WERI-Rb-1 (cell line): Measurements from ENCODE around the gene LRRC36.
A peak's percentile ranks its signal among the peaks of the same experiment; 100 is the strongest.
"Not testable (repeated sequence)": the region's sequence is repeated elsewhere in the genome, so short reads cannot be mapped to it uniquely, and the experiment has no call there.

ENCODE experiments used
- DNase-seq: peaks from one replicate; pipeline ENCODE4 v3.0.0-alpha.2; 2020
- H3K27ac ChIP-seq: fragments of 250-450 bp; sonication (Bioruptor Pico); 2 replicates; pipeline ENCODE4 v1.5.1; 2020; ENCODE audit warnings: mild to moderate bottlenecking, moderate library complexity
- H3K27me3 ChIP-seq: fragments of 250-450 bp; sonication (Bioruptor Pico); 2 replicates; pipeline ENCODE4 v1.5.1; 2021; ENCODE audit warnings: mild to moderate bottlenecking, low read depth, moderate library complexity; ENCODE audit not compliant: insufficient read depth, severe bottlenecking
- H3K36me3 ChIP-seq: fragments of 250-450 bp; sonication (Bioruptor Pico); 2 replicates; pipeline ENCODE4 v1.5.1; 2020; ENCODE audit warnings: mild to moderate bottlenecking, moderate library complexity
- H3K4me3 ChIP-seq: 2 replicates; pipeline ENCODE4 v1.5.1; 2011; ENCODE audit warnings: low read depth, mild to moderate bottlenecking, control low read depth, low read length
- H3K9me3 ChIP-seq: fragments of 250-450 bp; sonication (Bioruptor Pico); 2 replicates; pipeline ENCODE4 v1.5.1; 2021; ENCODE audit warnings: mild to moderate bottlenecking, moderate library complexity; ENCODE audit not compliant: severe bottlenecking
- CTCF ChIP-seq: IDR thresholded peaks from 2 replicates; pipeline ENCODE4 v1.5.1; 2011; ENCODE audit warnings: low read depth, mild to moderate bottlenecking, control low read depth, inconsistent platforms, low read length

LRRC36 gene

GRCh38 chr16:67346341-67346740 is 19.7 kb downstream of the LRRC36 start:
- Histone ChIP-seq H3K27me3 (no peaks in the 10 kb centered on the region), H3K36me3 (no peaks in the 10 kb centered on the region), H3K27ac (no peak overlapping the region), H3K9me3 (no peaks in the 10 kb centered on the region), H3K4me3 (no peak overlapping the region)
- DNase-seq: no peak
- TF ChIP-seq CTCF: no peak

- peak; percentile 13; the same call in 1 of the 2 replicates for TF ChIP-seq CTCF
- no peak overlapping the region for H3K27ac ChIP-seq
- no peaks in the 10 kb centered on the region for H3K9me3 ChIP-seq
- H3K27me3 ChIP-seq: no peaks in the 10 kb centered on the region
- no peak overlapping the region for H3K4me3 ChIP-seq
- DNase-seq: no peak
- H3K36me3 ChIP-seq: no peaks in the 10 kb centered on the region
Observed at GRCh38 chr16:67349172-67349571, 22.6 kb downstream of the LRRC36 start.

GRCh38 chr16:67350324-67350723 is 23.7 kb downstream of the LRRC36 start:
- TF ChIP-seq CTCF: no peak
- no peak overlapping the region for H3K27ac ChIP-seq
- DNase-seq: no peak
- no peak overlapping the region for H3K4me3 ChIP-seq
- H3K36me3 ChIP-seq: no peaks in the 10 kb centered on the region
- H3K27me3 ChIP-seq: no peaks in the 10 kb centered on the region
- H3K9me3 ChIP-seq: no peaks in the 10 kb centered on the region

- H3K9me3 ChIP-seq, H3K4me3 ChIP-seq, H3K36me3 ChIP-seq, H3K27me3 ChIP-seq, H3K27ac ChIP-seq, DNase-seq: not testable (repeated sequence)
Observed at GRCh38 chr16:67352463-67352862, 25.8 kb downstream of the LRRC36 start.

- H3K27ac ChIP-seq: no peak overlapping the region
- no peaks in the 10 kb centered on the region for H3K36me3 ChIP-seq
- H3K4me3 ChIP-seq: no peak overlapping the region
- TF ChIP-seq CTCF: no peak
- no peak for DNase-seq
- no peaks in the 10 kb centered on the region for H3K27me3 ChIP-seq
- no peaks in the 10 kb centered on the region for H3K9me3 ChIP-seq
Observed at GRCh38 chr16:67356396-67356795, 29.8 kb downstream of the LRRC36 start.

GRCh38 chr16:67357561-67357960 is 30.9 kb downstream of the LRRC36 start:
- Histone ChIP-seq H3K36me3 (no peaks in the 10 kb centered on the region), H3K4me3 (no peak overlapping the region), H3K9me3 (no peaks in the 10 kb centered on the region), H3K27me3 (no peaks in the 10 kb centered on the region), H3K27ac (no peak overlapping the region)
- no peak for TF ChIP-seq CTCF
- DNase-seq: no peak

GRCh38 chr16:67359540-67360269 is 33.1 kb downstream of the LRRC36 start:
- not testable (repeated sequence) for H3K9me3 ChIP-seq, H3K4me3 ChIP-seq, DNase-seq, H3K36me3 ChIP-seq, H3K27me3 ChIP-seq, H3K27ac ChIP-seq
